Measurements from ENCODE around the gene XYLB.

DNA sequence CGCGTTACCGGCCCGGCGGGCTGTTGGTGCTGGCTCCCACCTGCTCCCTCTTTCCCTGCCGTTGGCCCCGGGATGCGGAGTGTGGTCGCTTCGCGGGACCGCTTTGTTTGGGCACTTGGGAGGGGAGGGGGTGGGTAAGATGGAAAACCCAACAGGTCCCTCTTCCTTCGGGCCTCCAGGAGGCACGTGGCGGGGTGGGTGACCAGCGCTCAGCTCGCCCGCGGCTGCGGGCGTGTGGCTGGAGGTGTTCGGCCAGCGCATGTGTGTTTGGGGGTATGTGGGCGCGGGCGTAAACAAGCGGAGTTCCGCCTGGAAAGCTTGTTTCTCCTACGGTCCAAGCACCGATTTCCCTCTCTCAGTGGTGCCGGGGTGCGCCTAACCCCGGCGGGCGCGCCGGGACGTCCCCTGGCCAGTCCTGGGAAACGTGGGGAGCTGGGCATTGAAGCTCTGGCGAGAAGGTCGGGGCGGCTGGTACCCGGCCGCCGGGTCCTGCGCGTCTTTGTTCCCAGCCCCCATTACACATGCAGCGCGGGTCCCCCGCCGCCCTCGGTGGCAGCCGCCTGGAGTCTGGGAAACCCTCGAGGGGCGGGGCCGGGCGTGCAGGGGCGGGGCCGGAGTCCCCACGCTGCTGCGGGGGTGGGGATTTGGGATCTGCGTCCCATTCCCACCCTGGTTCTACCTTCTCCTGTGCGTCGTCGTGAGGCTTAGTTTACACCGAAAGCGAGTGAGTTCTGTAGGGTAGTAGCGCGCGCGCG lies 108.5 kb downstream of the XYLB start:
- TF ChIP-seq, protein P1, sequence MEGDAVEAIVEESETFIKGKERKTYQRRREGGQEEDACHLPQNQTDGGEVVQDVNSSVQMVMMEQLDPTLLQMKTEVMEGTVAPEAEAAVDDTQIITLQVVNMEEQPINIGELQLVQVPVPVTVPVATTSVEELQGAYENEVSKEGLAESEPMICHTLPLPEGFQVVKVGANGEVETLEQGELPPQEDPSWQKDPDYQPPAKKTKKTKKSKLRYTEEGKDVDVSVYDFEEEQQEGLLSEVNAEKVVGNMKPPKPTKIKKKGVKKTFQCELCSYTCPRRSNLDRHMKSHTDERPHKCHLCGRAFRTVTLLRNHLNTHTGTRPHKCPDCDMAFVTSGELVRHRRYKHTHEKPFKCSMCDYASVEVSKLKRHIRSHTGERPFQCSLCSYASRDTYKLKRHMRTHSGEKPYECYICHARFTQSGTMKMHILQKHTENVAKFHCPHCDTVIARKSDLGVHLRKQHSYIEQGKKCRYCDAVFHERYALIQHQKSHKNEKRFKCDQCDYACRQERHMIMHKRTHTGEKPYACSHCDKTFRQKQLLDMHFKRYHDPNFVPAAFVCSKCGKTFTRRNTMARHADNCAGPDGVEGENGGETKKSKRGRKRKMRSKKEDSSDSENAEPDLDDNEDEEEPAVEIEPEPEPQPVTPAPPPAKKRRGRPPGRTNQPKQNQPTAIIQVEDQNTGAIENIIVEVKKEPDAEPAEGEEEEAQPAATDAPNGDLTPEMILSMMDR (IDR thresholded peaks at IDR 0.05; ENCODE audit: borderline replicate concordance, extremely low read depth, low read length, poor library complexity, severe bottlenecking), result no peak
- no peak for TF ChIP-seq EZH2 (IDR thresholded peaks at IDR 0.05; ENCODE audit: borderline replicate concordance, low read depth, low read length, severe bottlenecking)

All from DND-41 (cell line).